Caco-2 (cell line): ENCODE measurements around the gene MISFA. TPM values are rescaled to one million over a fixed set of nuclear protein-coding genes. Genes with fewer than 3 reads are reported as not detected.

ENCODE experiments used
- BruUV-seq: library from RNA; stranded (reverse); fragments of 400-500 nt; replicated peaks from 2 replicates; lab custom pipeline; 2021; lab: Mats Ljungman, UMichigan
- CTCF ChIA-PET: fragments of 300-600 bp; sonication (Branson Sonifier 250); formaldehyde crosslinking; loops from one replicate; lab custom pipeline; 2022; ENCODE audit warnings: antibody characterized with exemption; lab: Charles Lee
- POLR2A ChIA-PET: fragments of 300-600 bp; sonication (Branson Sonifier 250); formaldehyde crosslinking; loops from one replicate; lab custom pipeline; 2022; ENCODE audit warnings: antibody characterized with exemption; lab: Charles Lee
- DNase-seq, 2 experiments: peaks; one replicate each; pipeline versions ENCODE4 v3.0.0 to v3.0.0-alpha.2; 2020 to 2022
- H3K27me3 ChIP-seq: replicated peaks from 2 replicates; pipeline ENCODE4 v1.6.0; 2011; ENCODE audit warnings: low read length; ENCODE audit not compliant: control insufficient read depth, insufficient read depth
- H3K36me3 ChIP-seq: 2 replicates; pipeline ENCODE4 v1.5.1; 2011; ENCODE audit warnings: low read length; ENCODE audit not compliant: control insufficient read depth, insufficient read depth
- H3K4me1 ChIP-seq: fragments of 250-450 bp; sonication (Bioruptor Pico); 2 replicates; pipeline ENCODE4 v1.5.1; 2020; ENCODE audit warnings: mild to moderate bottlenecking
- H3K4me3 ChIP-seq: 2 replicates; pipeline ENCODE4 v1.5.1; 2011; ENCODE audit warnings: low read depth, mild to moderate bottlenecking, control low read depth, low read length
- H3K9me3 ChIP-seq: fragments of 250-450 bp; sonication (Bioruptor Pico); 2 replicates; pipeline ENCODE4 v1.5.1; 2020; ENCODE audit warnings: mild to moderate bottlenecking, moderate library complexity
- H3K27ac Mint-ChIP-seq: one replicate; pipeline ENCODE4 v1.8.0; 2022; ENCODE audit warnings: mixed read lengths; ENCODE audit not compliant: unreplicated experiment
- H3K27me3 Mint-ChIP-seq: one replicate; pipeline ENCODE4 v1.8.0; 2022; ENCODE audit warnings: mixed read lengths; ENCODE audit not compliant: insufficient read depth, unreplicated experiment
- H3K36me3 Mint-ChIP-seq: one replicate; pipeline ENCODE4 v1.8.0; 2022; ENCODE audit warnings: mild to moderate bottlenecking, mixed read lengths; ENCODE audit not compliant: insufficient read depth, unreplicated experiment
- H3K4me1 Mint-ChIP-seq: one replicate; pipeline ENCODE4 v1.8.0; 2022; ENCODE audit warnings: low read depth, mixed read lengths; ENCODE audit not compliant: unreplicated experiment
- H3K4me3 Mint-ChIP-seq: one replicate; pipeline ENCODE4 v1.8.0; 2022; ENCODE audit warnings: mild to moderate bottlenecking, moderate library complexity, mixed read lengths; ENCODE audit not compliant: unreplicated experiment
- H3K9me3 Mint-ChIP-seq: one replicate; pipeline ENCODE4 v1.8.0; 2022; ENCODE audit warnings: mixed read lengths; ENCODE audit not compliant: unreplicated experiment
- CTCF ChIP-seq, 2 experiments: fragments of 200-600 bp in 1 of 2; IDR thresholded peaks; 1 replicate in 1 of 2; 2 replicates in 1 of 2; pipeline versions ENCODE4 v1.5.1 to v1.8.0; 2011 to 2022; ENCODE audit warnings: antibody characterized with exemption in 1 of 2, control low read depth in 1 of 2, inconsistent platforms in 1 of 2, low read depth in 1 of 2, low read length in 1 of 2, mild to moderate bottlenecking in 1 of 2, moderate library complexity in 1 of 2; ENCODE audit not compliant: insufficient read depth in 1 of 2, severe bottlenecking in 1 of 2, unreplicated experiment in 1 of 2
- intact Hi-C: fragments of 100-400 bp; cut with micrococcal nuclease; formaldehyde crosslinking; loops from one replicate; pipeline ENCODE4 v1.10.0; 2022; ENCODE audit not compliant: unreplicated experiment
- total RNA-seq: library from RNA; stranded (reverse); gene quantifications from 2 replicates; pipeline ENCODE4 v1.2.3, GENCODE V29; 2022

The MISFA gene
- total RNA-seq, 1 experiment from 2014 or later = 8.8 TPM

- Histone ChIP-seq H3K27me3 (no peaks in the 10 kb centered on the region), H3K9me3 (no peaks in the 10 kb centered on the region), H3K36me3 (no peaks in the 10 kb centered on the region), H3K4me3 (no peak overlapping the region), H3K4me1 (no peaks in the 10 kb centered on the region)
- H3K4me1 Mint-ChIP-seq = no peaks in the 10 kb centered on the region
- TF ChIP-seq CTCF (IDR thresholded peaks at IDR 0.05; ENCODE audit: insufficient read depth in 1 of 2, low read depth in 1 of 2, low read length in 1 of 2, severe bottlenecking in 1 of 2, unreplicated experiment in 1 of 2) = no peak
- H3K36me3 Mint-ChIP-seq = peaks cover 14% of the 10 kb centered on the region
- no peaks in the 10 kb centered on the region for H3K27me3 Mint-ChIP-seq
- CTCF ChIA-PET = no interaction called here
- no peak overlapping the region for H3K27ac Mint-ChIP-seq
- H3K9me3 Mint-ChIP-seq = no peaks in the 10 kb centered on the region
- intact Hi-C loops = no loop called here
- no peak overlapping the region for H3K4me3 Mint-ChIP-seq
- no peak for DNase-seq
- no TSS peak for BruUV-seq
- POLR2A ChIA-PET = no interaction called here
Observed at GRCh38 chr11:18566406-18566805, 33.2 kb upstream of the MISFA start.

GRCh38 chr11:18567081-18567480 lies 32.5 kb upstream of the MISFA start:
- ChIA-PET POLR2A (no interaction called here), CTCF (no interaction called here)
- H3K36me3 Mint-ChIP-seq = peaks cover 13% of the 10 kb centered on the region
- intact Hi-C loops = no loop called here
- no peak overlapping the region for H3K27ac Mint-ChIP-seq
- Histone ChIP-seq H3K4me3 (no peak overlapping the region), H3K27me3 (no peaks in the 10 kb centered on the region), H3K4me1 (no peaks in the 10 kb centered on the region), H3K36me3 (no peaks in the 10 kb centered on the region), H3K9me3 (no peaks in the 10 kb centered on the region)
- no TSS peak for BruUV-seq
- TF ChIP-seq CTCF (IDR thresholded peaks at IDR 0.05; ENCODE audit: insufficient read depth in 1 of 2, low read depth in 1 of 2, low read length in 1 of 2, severe bottlenecking in 1 of 2, unreplicated experiment in 1 of 2) = no peak
- H3K27me3 Mint-ChIP-seq = no peaks in the 10 kb centered on the region
- H3K9me3 Mint-ChIP-seq = no peaks in the 10 kb centered on the region
- H3K4me3 Mint-ChIP-seq = no peak overlapping the region
- H3K4me1 Mint-ChIP-seq = no peaks in the 10 kb centered on the region
- no peak for DNase-seq

GRCh38 chr11:18575361-18575760 lies 24.2 kb upstream of the MISFA start:
- no TSS peak for BruUV-seq
- POLR2A ChIA-PET = no interaction called here
- no peaks in the 10 kb centered on the region for H3K9me3 Mint-ChIP-seq
- CTCF ChIA-PET = no interaction called here
- Histone ChIP-seq H3K27me3 (no peaks in the 10 kb centered on the region), H3K4me3 (no peak overlapping the region), H3K9me3 (peaks cover 4% of the 10 kb centered on the region; the same call in 1 of the 2 replicates), H3K36me3 (peaks cover 2% of the 10 kb centered on the region; the same call in 1 of the 2 replicates), H3K4me1 (peaks cover 16% of the 10 kb centered on the region)
- H3K27ac Mint-ChIP-seq = no peak overlapping the region
- H3K4me1 Mint-ChIP-seq = no peaks in the 10 kb centered on the region
- no peak overlapping the region for H3K4me3 Mint-ChIP-seq
- no peak for DNase-seq
- intact Hi-C loops = no loop called here
- no peaks in the 10 kb centered on the region for H3K27me3 Mint-ChIP-seq
- H3K36me3 Mint-ChIP-seq = peaks cover 36% of the 10 kb centered on the region
- no peak for TF ChIP-seq CTCF (IDR thresholded peaks at IDR 0.05; ENCODE audit: insufficient read depth in 1 of 2, low read depth in 1 of 2, low read length in 1 of 2, severe bottlenecking in 1 of 2, unreplicated experiment in 1 of 2)
